HepG2 (cell line): ENCODE results near the gene SF3A2. TPM values are rescaled to one million over a fixed set of nuclear protein-coding genes. Genes with fewer than 3 reads are reported as not detected.
A peak's percentile ranks its signal among the peaks of the same experiment; 100 is the strongest.

Source experiments
- ATF7 ChIP-seq, 2 experiments: fragments of 450-650 bp in 1 of 2; sonication (generic) in 1 of 2; formaldehyde crosslinking in 1 of 2; IDR thresholded peaks; 2 replicates each; pipeline versions ENCODE4 v1.4.0 to v1.6.1; 2016 to 2020; ENCODE audit warnings: antibody characterized with exemption in 1 of 2, mild to moderate bottlenecking in 1 of 2, missing genetic modification reagents in 1 of 2
- EED ChIP-seq: sonication (generic); formaldehyde crosslinking; IDR thresholded peaks from 2 replicates; pipeline ENCODE4 v1.5.0; 2020; ENCODE audit warnings: mild to moderate bottlenecking, missing genetic modification reagents
- NFIB ChIP-seq: sonication (generic); formaldehyde crosslinking; IDR thresholded peaks from 2 replicates; pipeline ENCODE4 v1.9.0; 2021; ENCODE audit warnings: missing genetic modification reagents, mild to moderate bottlenecking, borderline replicate concordance
- RXRA ChIP-seq: sonication (generic); formaldehyde crosslinking; IDR thresholded peaks from 2 replicates; pipeline ENCODE4 v1.5.1; 2020; ENCODE audit warnings: missing genetic modification reagents
- SAFB2 ChIP-seq: sonication (generic); formaldehyde crosslinking; IDR thresholded peaks from 2 replicates; pipeline ENCODE4 v1.5.1; 2020; ENCODE audit warnings: missing genetic modification reagents, low read depth, mild to moderate bottlenecking, borderline replicate concordance
- SALL1 ChIP-seq: sonication (generic); formaldehyde crosslinking; IDR thresholded peaks from 2 replicates; pipeline ENCODE4 v1.8.0; 2022; ENCODE audit warnings: mild to moderate bottlenecking, missing genetic modification reagents
- SMARCC2 ChIP-seq: fragments of 450-650 bp; IDR thresholded peaks from 2 replicates; pipeline ENCODE4 v1.6.1; 2017; ENCODE audit warnings: antibody characterized with exemption, mild to moderate bottlenecking
- TCF7 ChIP-seq: sonication (generic); IDR thresholded peaks from 2 replicates; pipeline ENCODE4 v1.6.1; 2016; ENCODE audit warnings: antibody characterized with exemption, low read depth
- ZEB1 ChIP-seq: IDR thresholded peaks from 2 replicates; pipeline ENCODE4 v1.6.1; 2012; ENCODE audit warnings: mild to moderate bottlenecking, low read depth, inconsistent platforms; ENCODE audit not compliant: insufficient replicate concordance
- ZFY ChIP-seq: sonication (generic); formaldehyde crosslinking; IDR thresholded peaks from 2 replicates; pipeline ENCODE4 v1.4.0; 2020; ENCODE audit warnings: missing genetic modification reagents
- ZMAT3 ChIP-seq: sonication (generic); formaldehyde crosslinking; conservative IDR thresholded peaks from 2 replicates; pipeline ENCODE4 v1.7.0; 2021; ENCODE audit warnings: missing genetic modification reagents
- ZMYM2 ChIP-seq: sonication (generic); formaldehyde crosslinking; IDR thresholded peaks from 2 replicates; pipeline ENCODE4 v1.8.0; 2022; ENCODE audit warnings: mild to moderate bottlenecking, missing genetic modification reagents
- ZNF3 ChIP-seq: IDR thresholded peaks from 2 replicates; pipeline ENCODE4 v1.7.0; 2017; ENCODE audit warnings: inconsistent platforms
- ZNF441 ChIP-seq: sonication (generic); formaldehyde crosslinking; IDR thresholded peaks from 2 replicates; pipeline ENCODE4 v1.7.0; 2021; ENCODE audit warnings: missing genetic modification reagents, borderline replicate concordance
- ZSCAN22 ChIP-seq: sonication (generic); formaldehyde crosslinking; IDR thresholded peaks from 2 replicates; pipeline ENCODE4 v1.4.0; 2020; ENCODE audit warnings: mild to moderate bottlenecking, missing genetic modification reagents
- ZSCAN29 ChIP-seq: sonication (generic); formaldehyde crosslinking; conservative IDR thresholded peaks from 2 replicates; pipeline ENCODE4 v1.4.0; 2020; ENCODE audit warnings: mild to moderate bottlenecking, missing genetic modification reagents
- ZSCAN31 ChIP-seq: sonication (generic); formaldehyde crosslinking; IDR thresholded peaks from 2 replicates; pipeline ENCODE4 v1.5.0; 2020; ENCODE audit warnings: low read depth, mild to moderate bottlenecking, missing genetic modification reagents
- polyA plus RNA-seq, 8 experiments: library from polyadenylated mRNA; depleted of rRNA in 3 of 8; stranded (reverse) in 7 of 8; unstranded in 1 of 8; fragments of >200 nt; fragmentation: Illumina TruSeq in 4 of 8; extraction: Trizol in 4 of 8; gene quantifications; 2 replicates each; pipeline versions ENCODE4 v1.2.1 to v1.2.3, GENCODE V29; 2011 to 2016; ENCODE audit warnings: low read depth in 4 of 8, missing spikeins in 1 of 8, mixed read lengths in 1 of 8; ENCODE audit not compliant: insufficient read depth in 1 of 8
- total RNA-seq, 5 experiments: library from RNA; depleted of rRNA; stranded (reverse); fragments of >200 nt; fragmentation: Illumina TruSeq; extraction: Trizol; gene quantifications; 2 replicates each; pipeline ENCODE4 v1.2.3, GENCODE V29; 2016; ENCODE audit warnings: low read depth in 1 of 5
- TF ChIP-seq, protein P1 (sequence below): sonication (generic); formaldehyde crosslinking; IDR thresholded peaks from 2 replicates; pipeline ENCODE4 v1.5.0; 2020; ENCODE audit warnings: missing genetic modification reagents
- TF ChIP-seq, protein P2 (sequence below): sonication (generic); formaldehyde crosslinking; IDR thresholded peaks from 2 replicates; pipeline ENCODE4 v1.5.1; 2020; ENCODE audit warnings: missing genetic modification reagents, mild to moderate bottlenecking, borderline replicate concordance
- TF ChIP-seq, protein P3 (sequence below): sonication (generic); formaldehyde crosslinking; IDR thresholded peaks from 2 replicates; pipeline ENCODE4 v1.4.0; 2020; ENCODE audit warnings: missing genetic modification reagents

SF3A2 gene
- total and polyA plus RNA-seq, 2 of the 13 experiments (the other 11 are each of a cell fraction or from before 2014, with no cell fraction given), result 8.6 to 8.8 TPM

DNA sequence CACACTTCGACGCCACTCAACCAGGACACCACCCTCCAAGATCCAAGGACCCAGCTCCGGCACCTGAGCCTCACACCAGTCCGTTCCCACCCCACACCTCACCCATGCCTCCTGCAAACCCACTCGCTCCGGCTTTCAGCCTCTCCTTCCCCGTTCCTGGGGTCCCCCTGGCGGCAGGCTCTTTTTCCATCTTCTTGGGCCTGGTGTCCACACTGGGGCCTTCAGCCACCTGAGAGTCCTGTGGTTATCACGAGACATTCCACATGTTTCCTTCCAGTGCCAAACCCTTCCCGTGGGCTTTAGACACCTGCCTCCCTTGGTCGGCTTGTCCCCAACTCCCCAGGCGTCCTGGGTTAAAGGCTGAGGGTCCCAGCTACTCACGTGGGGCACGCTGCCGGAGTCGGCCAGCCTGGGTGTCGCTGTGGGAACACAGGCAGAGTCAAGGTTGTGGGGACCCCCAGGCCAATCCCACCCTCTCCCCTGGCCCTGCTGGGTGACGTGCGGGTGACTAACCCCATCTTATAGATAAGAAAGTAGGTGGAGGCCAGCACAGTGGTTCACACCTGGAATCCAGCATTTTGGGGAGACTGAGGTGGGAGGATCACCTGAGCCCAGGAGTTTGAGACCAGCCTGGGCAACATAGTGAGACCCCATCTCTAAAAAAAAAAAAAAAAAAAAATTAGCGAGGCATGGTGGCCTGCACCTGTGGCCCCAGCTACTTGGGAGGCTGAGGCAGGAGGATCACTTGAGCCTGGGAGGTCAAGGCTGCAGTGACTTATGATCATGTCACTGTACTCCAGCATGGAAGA lies 17.6 kb downstream of the SF3A2 start (continued):
- TF ChIP-seq, protein P1, sequence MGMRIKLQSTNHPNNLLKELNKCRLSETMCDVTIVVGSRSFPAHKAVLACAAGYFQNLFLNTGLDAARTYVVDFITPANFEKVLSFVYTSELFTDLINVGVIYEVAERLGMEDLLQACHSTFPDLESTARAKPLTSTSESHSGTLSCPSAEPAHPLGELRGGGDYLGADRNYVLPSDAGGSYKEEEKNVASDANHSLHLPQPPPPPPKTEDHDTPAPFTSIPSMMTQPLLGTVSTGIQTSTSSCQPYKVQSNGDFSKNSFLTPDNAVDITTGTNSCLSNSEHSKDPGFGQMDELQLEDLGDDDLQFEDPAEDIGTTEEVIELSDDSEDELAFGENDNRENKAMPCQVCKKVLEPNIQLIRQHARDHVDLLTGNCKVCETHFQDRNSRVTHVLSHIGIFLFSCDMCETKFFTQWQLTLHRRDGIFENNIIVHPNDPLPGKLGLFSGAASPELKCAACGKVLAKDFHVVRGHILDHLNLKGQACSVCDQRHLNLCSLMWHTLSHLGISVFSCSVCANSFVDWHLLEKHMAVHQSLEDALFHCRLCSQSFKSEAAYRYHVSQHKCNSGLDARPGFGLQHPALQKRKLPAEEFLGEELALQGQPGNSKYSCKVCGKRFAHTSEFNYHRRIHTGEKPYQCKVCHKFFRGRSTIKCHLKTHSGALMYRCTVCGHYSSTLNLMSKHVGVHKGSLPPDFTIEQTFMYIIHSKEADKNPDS (CRISPR knock-in tag), result no peak
- TF ChIP-seq ZMYM2 (CRISPR knock-in tag) (no peak), ZNF441 (no peak), ZSCAN22 (CRISPR knock-in tag) (no peak), ZMAT3 (CRISPR knock-in tag) (no peak), ZSCAN31 (CRISPR knock-in tag) (no peak), ZSCAN29 (CRISPR knock-in tag) (no peak), EED (CRISPR knock-in tag) (no peak), SALL1 (CRISPR knock-in tag) (0 out of 2 replicates have a peak, but pooled peaks have one; percentile 11), SMARCC2 (no peak), ATF7 (IDR thresholded peaks at IDR 0.05) (no peak), ATF7 (CRISPR knock-in tag; IDR thresholded peaks at IDR 0.05) (no peak), ZFY (peak; percentile 65), NFIB (no peak), TCF7 (no peak), SAFB2 (CRISPR knock-in tag) (no peak), ZEB1 (no peak), RXRA (0 out of 2 replicates have a peak, but pooled peaks have one; percentile 42), ZNF3 (CRISPR knock-in tag) (no peak)
- TF ChIP-seq, protein P2, sequence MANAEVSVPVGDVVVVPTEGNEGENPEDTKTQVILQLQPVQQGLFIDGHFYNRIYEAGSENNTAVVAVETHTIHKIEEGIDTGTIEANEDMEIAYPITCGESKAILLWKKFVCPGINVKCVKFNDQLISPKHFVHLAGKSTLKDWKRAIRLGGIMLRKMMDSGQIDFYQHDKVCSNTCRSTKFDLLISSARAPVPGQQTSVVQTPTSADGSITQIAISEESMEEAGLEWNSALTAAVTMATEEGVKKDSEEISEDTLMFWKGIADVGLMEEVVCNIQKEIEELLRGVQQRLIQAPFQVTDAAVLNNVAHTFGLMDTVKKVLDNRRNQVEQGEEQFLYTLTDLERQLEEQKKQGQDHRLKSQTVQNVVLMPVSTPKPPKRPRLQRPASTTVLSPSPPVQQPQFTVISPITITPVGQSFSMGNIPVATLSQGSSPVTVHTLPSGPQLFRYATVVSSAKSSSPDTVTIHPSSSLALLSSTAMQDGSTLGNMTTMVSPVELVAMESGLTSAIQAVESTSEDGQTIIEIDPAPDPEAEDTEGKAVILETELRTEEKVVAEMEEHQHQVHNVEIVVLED, result no peak
- TF ChIP-seq, protein P3, sequence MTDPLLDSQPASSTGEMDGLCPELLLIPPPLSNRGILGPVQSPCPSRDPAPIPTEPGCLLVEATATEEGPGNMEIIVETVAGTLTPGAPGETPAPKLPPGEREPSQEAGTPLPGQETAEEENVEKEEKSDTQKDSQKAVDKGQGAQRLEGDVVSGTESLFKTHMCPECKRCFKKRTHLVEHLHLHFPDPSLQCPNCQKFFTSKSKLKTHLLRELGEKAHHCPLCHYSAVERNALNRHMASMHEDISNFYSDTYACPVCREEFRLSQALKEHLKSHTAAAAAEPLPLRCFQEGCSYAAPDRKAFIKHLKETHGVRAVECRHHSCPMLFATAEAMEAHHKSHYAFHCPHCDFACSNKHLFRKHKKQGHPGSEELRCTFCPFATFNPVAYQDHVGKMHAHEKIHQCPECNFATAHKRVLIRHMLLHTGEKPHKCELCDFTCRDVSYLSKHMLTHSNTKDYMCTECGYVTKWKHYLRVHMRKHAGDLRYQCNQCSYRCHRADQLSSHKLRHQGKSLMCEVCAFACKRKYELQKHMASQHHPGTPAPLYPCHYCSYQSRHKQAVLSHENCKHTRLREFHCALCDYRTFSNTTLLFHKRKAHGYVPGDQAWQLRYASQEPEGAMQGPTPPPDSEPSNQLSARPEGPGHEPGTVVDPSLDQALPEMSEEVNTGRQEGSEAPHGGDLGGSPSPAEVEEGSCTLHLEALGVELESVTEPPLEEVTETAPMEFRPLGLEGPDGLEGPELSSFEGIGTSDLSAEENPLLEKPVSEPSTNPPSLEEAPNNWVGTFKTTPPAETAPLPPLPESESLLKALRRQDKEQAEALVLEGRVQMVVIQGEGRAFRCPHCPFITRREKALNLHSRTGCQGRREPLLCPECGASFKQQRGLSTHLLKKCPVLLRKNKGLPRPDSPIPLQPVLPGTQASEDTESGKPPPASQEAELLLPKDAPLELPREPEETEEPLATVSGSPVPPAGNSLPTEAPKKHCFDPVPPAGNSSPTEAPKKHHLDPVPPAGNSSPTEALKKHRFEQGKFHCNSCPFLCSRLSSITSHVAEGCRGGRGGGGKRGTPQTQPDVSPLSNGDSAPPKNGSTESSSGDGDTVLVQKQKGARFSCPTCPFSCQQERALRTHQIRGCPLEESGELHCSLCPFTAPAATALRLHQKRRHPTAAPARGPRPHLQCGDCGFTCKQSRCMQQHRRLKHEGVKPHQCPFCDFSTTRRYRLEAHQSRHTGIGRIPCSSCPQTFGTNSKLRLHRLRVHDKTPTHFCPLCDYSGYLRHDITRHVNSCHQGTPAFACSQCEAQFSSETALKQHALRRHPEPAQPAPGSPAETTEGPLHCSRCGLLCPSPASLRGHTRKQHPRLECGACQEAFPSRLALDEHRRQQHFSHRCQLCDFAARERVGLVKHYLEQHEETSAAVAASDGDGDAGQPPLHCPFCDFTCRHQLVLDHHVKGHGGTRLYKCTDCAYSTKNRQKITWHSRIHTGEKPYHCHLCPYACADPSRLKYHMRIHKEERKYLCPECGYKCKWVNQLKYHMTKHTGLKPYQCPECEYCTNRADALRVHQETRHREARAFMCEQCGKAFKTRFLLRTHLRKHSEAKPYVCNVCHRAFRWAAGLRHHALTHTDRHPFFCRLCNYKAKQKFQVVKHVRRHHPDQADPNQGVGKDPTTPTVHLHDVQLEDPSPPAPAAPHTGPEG (CRISPR knock-in tag), result no peak
